Urothelium cell line (cell line): ENCODE measurements around the gene RAB11FIP5.
A peak's percentile ranks its signal among the peaks of the same experiment; 100 is the strongest.

ENCODE experiments used
- DNase-seq: peaks from one replicate; pipeline ENCODE4 v3.0.0; 2011; ENCODE audit warnings: low spot score, mixed read lengths
- FAIRE-seq: peaks from 2 replicates; lab custom pipeline; 2011; peaks lifted over from hg19 to GRCh38; lab: Jason Lieb, UNC

RAB11FIP5 gene

DNA sequence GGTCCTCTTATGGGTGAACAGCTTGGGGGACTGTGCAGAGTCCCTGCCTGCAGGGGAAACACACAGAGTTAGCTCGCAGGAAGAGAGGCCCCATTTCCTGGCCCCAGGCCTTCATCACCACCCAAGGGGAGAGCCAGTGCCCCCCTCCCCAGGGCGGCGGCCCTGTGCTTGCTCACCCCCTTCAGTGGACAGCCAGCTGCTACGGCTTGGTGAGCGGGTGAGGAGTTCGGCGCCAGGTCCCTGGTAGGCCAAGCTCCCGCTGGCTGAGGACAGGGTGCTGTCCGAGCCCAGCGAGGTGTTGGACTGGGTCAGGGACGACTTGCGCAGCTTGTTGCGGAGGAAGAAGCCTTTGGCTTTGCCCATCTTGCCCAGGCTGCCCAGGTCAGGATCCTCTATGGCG is 24.0 kb downstream of the RAB11FIP5 start:
- no peak for FAIRE-seq
- DNase-seq: no peak

DNA sequence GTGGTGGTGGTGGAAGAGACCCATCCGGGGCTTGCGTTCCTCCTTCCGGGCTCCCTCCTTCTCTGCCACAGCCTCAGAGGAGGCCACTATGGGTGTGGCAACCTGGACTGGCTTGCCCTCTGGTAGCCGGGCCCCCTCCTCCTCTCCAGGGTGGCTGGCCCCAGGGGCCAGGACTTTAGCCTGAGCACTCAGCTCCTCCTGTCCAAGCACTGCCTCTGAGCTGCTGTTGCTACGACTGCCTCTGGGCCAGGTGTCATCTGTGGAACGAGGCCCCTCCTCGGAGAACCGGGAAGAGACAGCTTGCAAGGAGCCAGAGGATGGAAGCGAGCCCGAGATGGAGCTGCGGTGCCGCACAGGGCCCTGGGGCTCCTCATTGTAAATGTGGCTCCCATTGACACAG is 24.5 kb downstream of the RAB11FIP5 start:
- DNase-seq (no peak), FAIRE-seq (no peak)

DNA sequence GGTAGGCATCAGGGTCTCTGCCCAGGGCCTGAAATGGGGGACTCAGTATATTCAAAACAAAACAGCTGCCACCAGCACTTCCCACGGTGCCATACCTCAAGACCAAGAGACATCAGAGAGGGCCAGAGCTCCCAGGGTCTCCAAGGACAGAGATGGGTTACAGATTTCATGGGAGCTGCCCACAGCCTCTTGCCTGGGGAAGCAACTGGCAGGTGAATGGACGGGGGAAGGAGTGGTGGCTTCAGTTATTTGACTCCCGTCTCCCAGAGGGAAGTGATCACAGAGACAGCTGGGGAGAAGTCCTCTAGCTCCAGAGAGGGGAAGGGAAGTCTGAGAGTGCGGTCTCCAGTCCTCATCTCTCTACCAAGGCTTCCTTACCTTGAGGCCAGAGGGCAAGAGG is 25.4 kb downstream of the RAB11FIP5 start:
- FAIRE-seq (no peak), DNase-seq (no peak)

DNA sequence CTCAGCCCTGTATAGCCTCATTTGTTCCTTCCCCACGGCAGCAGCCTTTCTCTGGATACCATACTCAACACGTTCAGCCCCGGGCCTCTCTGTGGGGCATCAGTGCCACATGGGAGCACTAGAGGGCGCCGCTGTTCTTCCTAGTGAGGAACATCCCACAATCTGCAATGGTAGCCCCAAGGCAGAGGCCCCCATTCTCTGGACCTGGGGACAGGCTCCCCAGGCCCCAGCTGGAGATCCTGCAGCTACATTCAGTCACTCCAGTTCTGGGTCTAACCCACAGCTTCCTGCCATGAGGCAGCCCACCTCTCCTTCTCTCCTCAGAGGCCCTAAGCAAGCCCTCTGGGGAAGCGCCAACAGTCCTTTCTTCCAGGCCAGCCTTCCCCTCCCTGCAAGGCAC is 27.1 kb downstream of the RAB11FIP5 start:
- FAIRE-seq: no peak
- peak; percentile 79 for DNase-seq

DNA sequence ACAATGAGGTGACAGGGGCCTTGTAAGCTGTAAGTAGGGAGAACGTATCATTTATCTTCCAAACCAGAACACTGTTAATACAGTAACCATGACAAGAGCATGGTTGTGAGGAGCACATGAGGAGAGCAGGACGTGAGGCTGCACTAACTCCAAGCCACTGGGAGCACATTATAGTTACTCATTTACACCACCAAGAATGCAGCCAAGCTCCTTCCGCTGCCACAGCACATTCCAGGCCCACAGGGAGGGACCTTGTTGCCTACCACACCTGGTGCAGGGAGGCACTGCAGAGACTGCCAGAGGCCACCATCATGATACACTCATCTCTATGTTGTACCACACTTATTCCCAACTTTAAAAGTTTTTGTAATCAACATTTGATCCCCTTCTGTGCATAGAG is 27.8 kb downstream of the RAB11FIP5 start:
- DNase-seq: no peak
- FAIRE-seq: peak; percentile 95

DNA sequence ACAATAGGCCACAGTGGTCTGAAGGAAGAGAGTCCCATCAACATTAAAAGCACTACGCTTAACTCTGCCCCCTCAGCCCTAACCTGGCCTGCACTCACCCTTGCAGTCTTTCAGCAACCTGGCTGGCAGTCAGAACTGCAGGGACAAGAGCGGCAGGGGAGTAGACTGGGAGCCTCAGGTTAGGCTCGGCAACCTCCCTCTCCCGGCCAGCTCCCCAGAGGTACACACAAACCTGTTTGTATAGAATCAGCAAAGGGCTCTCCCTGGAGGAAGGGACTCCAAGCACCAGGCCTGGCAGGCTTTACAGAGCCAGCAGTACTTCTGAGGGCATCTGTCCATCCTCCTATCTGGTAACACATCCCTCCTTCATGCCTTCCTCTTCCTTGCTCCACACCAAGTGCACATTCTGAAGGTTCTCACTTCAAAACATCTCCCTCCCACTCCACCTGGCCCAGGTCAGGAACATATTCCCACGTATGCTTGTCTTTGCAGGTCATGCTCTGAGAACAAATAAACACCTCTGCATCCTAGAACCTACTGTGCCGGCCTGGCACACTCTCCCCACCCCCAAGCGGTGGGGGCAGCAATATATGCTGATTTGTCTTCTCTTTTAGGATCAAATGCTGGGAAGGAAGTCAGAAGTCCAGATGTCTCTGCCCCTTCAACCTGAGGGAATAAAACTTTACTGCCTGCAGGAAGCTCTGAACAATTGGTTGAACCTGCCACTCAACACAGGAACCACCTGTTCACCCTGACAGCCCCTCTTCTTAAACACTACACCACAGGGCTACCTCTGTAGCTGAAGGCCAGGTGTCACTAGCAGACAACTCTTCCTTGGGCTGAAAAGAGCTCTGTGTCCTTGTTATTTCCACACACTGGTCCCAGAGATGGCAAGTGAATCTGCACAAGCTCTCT is 28.6 kb downstream of the RAB11FIP5 start:
- DNase-seq: no peak
- peak; percentile 13 for FAIRE-seq

DNA sequence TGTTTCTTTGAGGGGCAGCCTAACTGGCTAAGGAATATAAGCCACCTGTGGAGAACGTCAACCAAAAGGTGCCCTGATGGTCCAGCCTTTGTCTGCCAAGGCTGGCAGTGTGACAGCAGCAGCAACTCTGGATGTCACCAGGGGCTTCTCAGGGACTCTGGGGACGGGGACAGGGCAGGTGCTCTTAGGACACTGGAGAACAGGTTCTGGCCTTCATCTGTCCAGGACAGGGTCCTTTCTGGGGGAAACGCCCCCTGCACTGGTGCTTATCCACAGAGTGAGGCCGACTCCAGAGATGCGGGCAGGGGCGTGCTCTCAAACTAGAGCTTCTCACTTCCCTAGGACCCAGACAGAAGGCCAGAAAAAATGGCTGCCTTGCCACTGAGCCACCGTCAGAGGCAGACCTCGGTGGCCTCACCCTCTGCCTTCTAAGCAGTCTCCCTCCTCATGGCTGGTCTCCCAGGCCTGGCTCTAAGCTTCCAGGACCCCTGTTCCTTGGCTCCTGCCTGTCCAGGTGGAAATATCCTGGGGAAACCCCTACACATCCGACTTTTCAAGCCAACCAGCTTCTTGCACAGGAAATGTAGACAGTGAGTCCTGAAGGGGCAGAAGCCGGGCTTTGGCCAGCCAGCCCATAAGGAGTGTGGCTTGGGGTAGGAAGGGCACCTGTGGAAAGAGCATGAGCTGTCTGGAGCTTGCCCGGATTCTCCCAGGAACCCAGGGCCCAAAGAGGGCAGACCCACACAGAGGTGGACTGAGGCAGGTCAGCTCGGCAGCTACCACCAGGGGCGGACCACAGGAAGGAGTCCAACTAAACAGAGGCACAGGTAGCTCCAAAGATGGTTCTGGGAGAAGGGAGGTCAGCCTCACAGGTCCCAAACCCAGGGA is 30.0 kb downstream of the RAB11FIP5 start:
- FAIRE-seq: no peak
- DNase-seq: no peak

DNA sequence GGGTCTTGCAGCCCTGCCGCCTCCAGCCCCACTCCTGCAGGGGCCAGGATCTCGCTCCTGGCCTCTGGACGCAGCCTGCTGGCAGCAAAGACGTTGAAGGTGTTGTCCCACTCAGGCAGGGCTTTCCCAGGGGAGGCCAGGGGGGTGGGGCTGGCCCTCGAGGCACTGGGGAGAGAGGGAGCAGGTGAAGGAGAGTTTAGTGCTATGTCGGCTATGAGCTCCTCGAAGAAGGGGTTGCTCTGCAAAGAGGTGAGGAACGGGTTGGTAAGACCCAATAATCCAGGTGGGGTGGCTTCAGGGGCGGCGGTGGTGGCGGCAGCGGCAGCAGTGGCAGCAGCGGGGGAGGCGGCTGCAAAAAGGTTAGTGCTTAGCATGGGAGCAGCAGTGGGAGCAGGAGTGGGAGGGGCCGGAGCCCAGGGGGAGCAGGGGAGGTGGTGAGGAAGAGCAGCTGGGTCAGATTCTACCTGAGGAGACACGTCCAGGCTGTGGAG is 31.5 kb downstream of the RAB11FIP5 start:
- no peak for FAIRE-seq

DNA sequence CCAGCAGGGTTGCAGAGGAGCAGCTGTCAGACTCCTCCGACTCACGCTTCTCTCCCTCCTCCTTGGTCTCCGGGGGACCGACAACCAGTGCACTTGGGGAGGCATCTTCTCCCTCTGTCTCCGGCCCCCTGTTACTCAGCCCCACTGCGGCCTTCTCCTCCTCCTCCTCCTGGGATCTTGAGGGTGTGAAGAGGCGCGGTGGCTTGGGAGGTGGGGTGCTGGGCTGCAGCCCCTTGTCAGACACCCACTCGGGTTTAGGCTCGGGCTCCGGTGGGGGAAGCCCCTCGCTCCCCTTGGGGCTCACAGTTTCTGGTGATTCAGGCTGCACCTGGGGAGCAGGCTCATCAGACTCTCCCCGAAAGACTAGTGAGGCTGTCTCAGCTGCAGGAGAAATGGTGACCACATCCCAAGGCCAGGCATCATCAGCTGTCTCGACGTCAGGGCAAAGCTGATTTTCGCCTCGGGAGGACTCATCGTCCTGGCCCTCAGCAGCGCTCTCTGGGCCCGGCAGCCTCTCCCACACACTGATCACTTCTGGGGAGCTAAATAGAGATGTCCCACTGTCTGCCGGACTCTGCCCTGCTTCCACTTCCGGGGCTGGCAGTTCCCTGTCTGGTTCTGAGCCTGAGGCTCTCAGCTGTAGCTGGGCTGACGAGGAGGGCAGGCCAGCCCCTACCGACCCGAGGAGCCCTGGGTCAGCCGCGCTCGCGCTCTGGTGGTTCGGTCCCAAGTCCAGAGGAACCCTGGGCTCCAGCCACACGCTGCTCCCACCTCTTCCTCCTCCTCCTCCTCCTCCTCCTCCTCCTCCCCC is 32.2 kb downstream of the RAB11FIP5 start:
- no peak for FAIRE-seq
- DNase-seq: no peak

More for the DNA sequence above, 31.5 kb downstream of the RAB11FIP5 start:
- DNase-seq: no peak

DNA sequence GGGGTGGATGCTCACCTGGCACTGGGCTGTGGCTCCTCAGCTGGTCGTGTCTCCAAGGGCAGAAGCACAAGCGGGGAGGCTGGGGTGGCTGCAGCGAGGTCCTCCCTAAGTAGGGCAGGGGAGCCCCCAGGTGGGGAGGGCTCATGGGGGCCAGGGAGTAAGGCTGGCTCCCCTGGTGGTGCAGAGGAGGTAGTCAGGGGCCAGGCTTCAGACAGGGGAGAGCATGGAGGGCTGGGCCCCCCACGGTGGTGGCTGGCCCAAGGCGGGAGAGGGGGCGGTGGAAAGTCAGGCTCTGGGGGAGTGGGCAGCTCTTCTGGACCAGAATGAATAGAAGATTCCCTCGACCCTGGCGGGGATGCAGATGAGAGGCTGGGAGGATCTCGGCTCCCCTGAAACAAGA is 33.1 kb downstream of the RAB11FIP5 start:
- no peak for FAIRE-seq
- no peak for DNase-seq

DNA sequence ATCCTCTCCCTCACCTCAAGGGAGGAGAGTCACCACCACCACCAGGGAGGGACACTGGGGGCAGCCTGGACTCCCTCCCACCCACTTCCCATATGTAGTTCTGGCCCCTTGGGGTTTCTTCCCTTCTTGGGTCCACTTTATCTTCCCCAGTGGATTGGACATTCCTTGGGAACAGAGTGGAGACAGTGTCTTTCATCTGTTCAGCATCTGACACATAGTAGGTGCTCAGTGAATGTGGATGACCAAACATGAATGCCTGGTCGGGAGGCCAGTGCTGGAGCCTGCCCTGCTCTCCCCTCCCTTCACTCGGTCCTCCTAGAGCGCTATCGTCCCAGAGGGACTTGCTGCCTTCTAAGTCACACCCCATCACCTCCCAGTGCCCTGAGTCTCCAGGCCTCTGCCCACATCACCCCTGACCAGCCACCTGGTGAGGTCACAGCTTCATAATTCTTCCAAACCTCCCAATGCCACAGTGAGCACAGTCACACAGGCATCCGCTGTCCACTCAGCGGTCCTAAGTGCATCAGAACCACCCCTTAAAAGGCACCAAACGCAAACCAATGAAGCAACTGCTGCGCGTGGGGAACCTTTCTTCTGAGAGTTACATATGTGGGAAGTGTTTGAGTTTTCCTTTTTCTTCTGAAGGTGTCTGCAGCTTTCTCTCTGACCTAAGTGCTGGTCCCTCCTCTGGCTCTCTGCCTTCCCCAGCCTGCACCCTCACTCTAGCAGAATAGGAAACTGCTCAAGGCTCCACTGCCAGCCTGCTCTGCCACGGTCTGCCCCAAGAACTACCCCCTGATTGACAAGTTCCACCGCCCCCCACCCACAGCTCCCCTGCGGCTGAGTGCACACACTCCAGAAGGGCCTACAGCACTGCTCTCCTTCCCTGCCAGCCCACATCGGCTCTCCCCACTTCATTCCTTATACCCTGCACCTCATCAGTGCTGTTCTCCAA is 34.0 kb downstream of the RAB11FIP5 start:
- DNase-seq: no peak
- FAIRE-seq: peak; percentile 40

DNA sequence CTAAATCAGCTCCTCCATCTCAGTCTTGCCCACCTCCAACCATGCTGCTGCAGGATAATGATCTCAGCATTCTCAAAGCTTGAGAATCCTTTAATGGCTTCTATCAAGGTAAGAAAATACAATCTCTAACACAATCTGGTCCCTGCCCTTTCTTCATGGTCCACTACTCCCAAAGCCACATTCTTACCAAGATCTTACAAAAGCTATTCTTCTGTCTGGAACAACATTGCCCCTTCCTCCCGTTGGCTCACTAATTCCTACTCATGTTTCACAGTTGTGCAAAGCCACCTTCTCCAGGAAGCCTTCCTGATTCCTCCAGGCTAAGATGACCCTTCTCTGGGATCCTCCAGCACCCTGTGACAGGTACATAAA is 35.3 kb downstream of the RAB11FIP5 start:
- FAIRE-seq (no peak), DNase-seq (no peak)

DNA sequence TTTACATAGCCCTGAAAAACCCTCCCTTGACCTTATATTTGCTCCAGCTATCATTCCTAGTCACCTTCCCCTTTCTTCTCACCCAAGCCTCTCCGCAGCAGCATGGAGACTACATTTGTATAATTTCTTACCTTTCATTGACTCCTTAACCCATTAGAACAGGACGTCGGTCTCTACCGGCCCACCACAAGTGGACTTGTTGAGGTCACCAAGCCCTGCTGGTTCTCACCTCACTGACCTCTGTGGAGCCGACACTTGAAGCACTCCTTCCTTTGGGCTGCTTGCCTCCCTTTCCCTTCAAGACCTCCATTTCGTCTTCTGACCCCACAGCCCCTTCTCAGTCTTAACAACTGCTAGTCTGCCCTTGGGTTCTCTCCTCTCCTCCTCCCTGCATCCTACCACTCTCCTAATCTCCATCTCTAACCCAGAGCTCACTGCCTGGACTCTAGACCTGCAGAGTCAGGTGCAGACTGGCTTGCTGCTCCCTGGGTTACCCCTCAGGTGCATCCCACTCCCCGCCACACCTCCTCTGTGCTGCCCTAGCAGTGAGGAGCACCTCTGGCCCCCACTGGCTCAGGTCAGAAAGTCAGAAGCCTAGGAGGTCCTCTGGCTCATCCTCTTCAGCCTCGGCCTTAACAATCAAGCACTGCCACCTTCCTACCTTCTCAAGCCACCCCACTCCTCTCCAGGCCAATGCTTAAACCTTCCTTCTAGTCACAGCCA is 35.9 kb downstream of the RAB11FIP5 start:
- DNase-seq (no peak), FAIRE-seq (no peak)

DNA sequence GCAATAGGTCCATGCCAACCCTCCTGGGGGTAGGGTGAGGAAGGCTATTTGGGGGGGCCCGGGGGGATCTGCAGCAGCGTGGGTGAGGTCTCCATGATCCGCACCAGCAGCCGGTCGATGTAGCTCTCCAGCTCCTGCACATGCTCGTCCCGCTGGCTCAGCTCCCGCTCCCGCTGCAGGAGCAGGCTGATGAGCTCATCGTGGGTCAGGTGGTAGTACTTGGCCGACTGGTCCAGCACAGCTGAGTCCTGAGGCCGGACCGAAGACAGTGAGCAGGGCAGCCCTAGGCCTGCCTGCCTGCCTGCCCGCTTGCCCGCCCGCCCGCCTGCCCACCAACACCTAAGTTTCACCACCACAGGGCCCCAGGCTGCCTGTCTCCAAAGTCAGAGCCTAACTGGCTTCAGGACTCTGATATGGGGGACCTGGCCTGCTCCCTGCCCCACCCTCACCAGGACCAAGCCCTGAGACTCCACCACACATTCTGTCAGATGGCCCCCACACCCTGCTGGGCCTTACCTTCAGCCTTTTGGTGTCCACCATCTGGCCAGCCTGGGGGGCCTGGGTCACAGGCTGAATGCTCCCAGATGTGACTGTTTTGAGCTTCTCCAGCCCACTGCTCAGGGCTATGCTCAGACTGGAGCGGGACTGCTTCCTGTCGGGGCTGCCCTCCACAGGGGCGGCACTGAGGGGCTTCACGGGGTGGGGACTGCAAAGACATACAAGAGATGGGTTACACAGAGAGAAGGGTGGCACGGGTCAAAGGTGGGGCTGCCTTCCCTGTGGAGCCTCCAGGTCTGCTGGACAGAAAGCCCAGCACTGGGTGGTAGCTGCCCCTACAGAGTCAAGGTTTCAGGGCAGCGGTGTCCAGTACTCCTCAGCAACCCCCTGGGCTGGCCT is 37.0 kb downstream of the RAB11FIP5 start:
- DNase-seq: no peak
- no peak for FAIRE-seq

DNA sequence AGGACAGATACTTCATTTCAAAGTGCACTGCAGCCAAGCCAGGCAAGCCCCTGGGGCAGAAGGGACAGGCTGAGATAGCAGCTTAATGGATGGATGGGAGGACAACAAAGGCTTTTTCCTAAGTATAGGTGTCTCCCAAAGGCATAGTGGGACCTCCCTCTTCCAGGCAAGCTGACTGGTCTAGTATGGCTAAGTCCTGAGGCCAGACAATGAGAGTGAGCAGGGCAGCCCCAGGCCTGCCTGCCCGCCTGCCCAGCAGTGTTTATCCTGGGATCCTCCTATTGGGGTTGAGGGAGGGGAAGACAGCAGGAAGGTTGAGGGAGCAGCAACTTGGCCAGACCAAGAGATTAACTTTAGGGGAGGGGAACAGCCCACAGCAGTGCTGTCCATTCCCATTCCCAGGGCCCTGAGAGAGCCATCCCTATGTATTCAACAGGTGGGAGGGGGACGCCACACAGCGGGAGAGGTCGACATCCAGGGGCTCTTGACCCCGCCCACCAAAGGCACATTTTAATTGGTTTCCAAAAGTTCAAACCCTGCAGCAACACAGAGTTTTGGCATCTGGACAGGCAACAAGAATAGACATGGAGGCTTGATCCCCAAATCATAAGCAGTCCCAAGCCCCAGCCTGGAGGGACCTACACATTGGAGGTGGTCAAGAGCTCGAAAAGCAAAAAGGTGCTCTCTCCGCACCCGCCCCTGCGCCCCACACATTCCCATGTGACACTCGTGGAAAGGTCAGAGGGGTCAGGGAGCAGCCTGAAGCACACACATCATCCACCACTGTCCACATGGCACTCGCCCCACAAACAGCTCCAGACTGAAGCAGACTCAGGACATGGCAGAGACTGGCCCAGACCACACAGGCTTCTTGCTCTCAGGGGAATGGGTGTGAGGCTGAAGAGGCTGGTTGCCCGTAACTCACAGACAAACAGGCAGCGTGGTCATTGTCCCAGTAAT is 38.4 kb downstream of the RAB11FIP5 start:
- no peak for FAIRE-seq
- no peak for DNase-seq

DNA sequence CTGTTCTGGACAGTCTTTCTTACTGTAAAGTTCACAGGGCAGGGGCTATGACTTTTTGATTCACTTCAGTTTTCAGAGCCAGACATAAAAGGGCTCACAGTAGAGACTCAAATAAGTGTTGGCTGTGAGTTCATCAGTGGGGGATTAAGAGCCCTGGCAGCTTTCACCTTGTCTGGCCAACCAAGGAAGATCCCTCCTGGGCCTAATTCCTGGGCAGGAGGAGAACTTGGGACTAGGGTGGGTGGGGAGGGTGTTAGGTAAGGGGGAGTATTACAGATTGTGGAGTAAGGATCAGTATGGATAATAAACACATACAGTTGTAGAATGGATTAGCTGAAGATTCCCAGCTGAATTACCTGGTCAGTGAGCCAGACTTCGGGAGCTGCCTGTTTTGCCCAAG is 40.3 kb downstream of the RAB11FIP5 start:
- no peak for FAIRE-seq

DNA sequence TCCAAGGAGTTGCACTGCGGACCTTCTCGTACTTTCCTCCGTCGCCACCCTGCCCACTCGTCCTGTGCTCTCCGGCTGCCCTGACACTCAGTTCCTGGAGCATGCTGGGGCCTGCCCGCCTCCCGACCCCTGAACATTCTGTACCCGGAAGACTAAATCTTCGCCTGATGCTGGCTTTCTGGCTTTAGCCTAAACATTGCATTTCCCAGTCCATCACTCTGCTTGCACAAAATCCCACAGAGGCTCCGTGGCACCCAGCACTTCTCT is 40.7 kb downstream of the RAB11FIP5 start:
- DNase-seq (no peak), FAIRE-seq (no peak)

More for the DNA sequence above, 40.3 kb downstream of the RAB11FIP5 start:
- no peak for DNase-seq
